NCI-H345 treated with DMSO at 0.1 percent for 48 hours (cell line): ENCODE results near the gene CLEC11A.

Source experiments
- DNase-seq: peaks from one replicate; lab custom pipeline; 2025; ENCODE audit not compliant: unreplicated experiment; lab: John Stamatoyannopoulos, UW

CLEC11A gene

GRCh38 chr19:50723069-50723468 lies at the start of gene CLEC11A:
Gene CLEC11A, plus strand, starts transcription at chr19:50723364. Its CDS starts 162 bp downstream, at chr19:50723526.
- no peak for DNase-seq

GRCh38 chr19:50676625-50677197 lies 46.5 kb upstream of the CLEC11A start:
- no peak for DNase-seq

- DNase-seq, result no peak
These were observed 45.5 kb upstream of the CLEC11A start for GRCh38 chr19:50677636-50678035.

- no peak for DNase-seq
These were observed 44.8 kb upstream of the CLEC11A start for GRCh38 chr19:50678323-50678722.

GRCh38 chr19:50679177-50680125 lies 43.7 kb upstream of the CLEC11A start:
- no peak for DNase-seq

- no peak for DNase-seq
These were observed 36.7 kb upstream of the CLEC11A start for GRCh38 chr19:50686310-50687032.

GRCh38 chr19:50688766-50689165 lies 34.4 kb upstream of the CLEC11A start:
- no peak for DNase-seq

GRCh38 chr19:50690439-50690838 lies 32.7 kb upstream of the CLEC11A start:
- DNase-seq, result no peak

- DNase-seq, result no peak
These were observed 29.8 kb upstream of the CLEC11A start for GRCh38 chr19:50693064-50693975.

- no peak for DNase-seq
These were observed 28.4 kb upstream of the CLEC11A start for GRCh38 chr19:50694815-50695145.

GRCh38 chr19:50695251-50696093 lies 27.7 kb upstream of the CLEC11A start:
- DNase-seq, result no peak

GRCh38 chr19:50696094-50696483 lies 27.1 kb upstream of the CLEC11A start:
- no peak for DNase-seq

GRCh38 chr19:50697414-50698124 lies 25.6 kb upstream of the CLEC11A start:
- DNase-seq, result no peak

- DNase-seq, result no peak
These were observed 21.7 kb upstream of the CLEC11A start for GRCh38 chr19:50701367-50701985.

GRCh38 chr19:50702158-50702870 lies 20.9 kb upstream of the CLEC11A start:
- no peak for DNase-seq

GRCh38 chr19:50702871-50703829 lies 20.0 kb upstream of the CLEC11A start:
- no peak for DNase-seq
